Kasumi-1 (cell line): ENCODE results near the gene GGNBP2.
"Not testable (repeated sequence)": the region's sequence is repeated elsewhere in the genome, so short reads cannot be mapped to it uniquely, and the experiment has no call there.

ENCODE experiments used
- DNase-seq, 2 experiments: peaks; one replicate each; lab custom pipeline; 2025; lab: John Stamatoyannopoulos, UW

The GGNBP2 gene

GRCh38 chr17:36544307-36545076 is at the start of gene GGNBP2:
TSS of gene GGNBP2 (plus strand) at chr17:36544919. CDS start at chr17:36545725, 806 bp downstream.
- DNase-seq, result peak; percentile 75 to 84

- DNase-seq, result no peak
These were observed 49.6 kb upstream of the GGNBP2 start for GRCh38 chr17:36495076-36495578.

GRCh38 chr17:36496018-36496789 is 48.5 kb upstream of the GGNBP2 start:
- DNase-seq, result no peak

- DNase-seq, result no peak
These were observed 46.6 kb upstream of the GGNBP2 start for GRCh38 chr17:36498155-36498554.

GRCh38 chr17:36498560-36499300 is 46.0 kb upstream of the GGNBP2 start:
- no peak for DNase-seq

GRCh38 chr17:36500745-36501225 is 43.9 kb upstream of the GGNBP2 start:
- no peak for DNase-seq

GRCh38 chr17:36501351-36501750 is 43.4 kb upstream of the GGNBP2 start:
- no peak for DNase-seq

- DNase-seq, result no peak
These were observed 42.8 kb upstream of the GGNBP2 start for GRCh38 chr17:36501963-36502362.

GRCh38 chr17:36503456-36504155 is 41.1 kb upstream of the GGNBP2 start:
- no peak for DNase-seq

- DNase-seq, result no peak
These were observed 40.6 kb upstream of the GGNBP2 start for GRCh38 chr17:36504156-36504545.

GRCh38 chr17:36505171-36505570 is 39.5 kb upstream of the GGNBP2 start:
- no peak for DNase-seq

- DNase-seq, result no peak
These were observed 38.4 kb upstream of the GGNBP2 start for GRCh38 chr17:36506249-36506826.

- DNase-seq, result no peak
These were observed 37.9 kb upstream of the GGNBP2 start for GRCh38 chr17:36506831-36507230.

GRCh38 chr17:36507266-36507665 is 37.5 kb upstream of the GGNBP2 start:
- DNase-seq, result no peak

- DNase-seq, result not testable (repeated sequence)
These were observed 36.3 kb upstream of the GGNBP2 start for GRCh38 chr17:36508439-36508838.

- DNase-seq, result no peak
These were observed 35.3 kb upstream of the GGNBP2 start for GRCh38 chr17:36509272-36509985.

GRCh38 chr17:36510636-36511035 is 34.1 kb upstream of the GGNBP2 start:
- DNase-seq, result no peak

- DNase-seq, result no peak
These were observed 33.5 kb upstream of the GGNBP2 start for GRCh38 chr17:36511216-36511615.

- no peak for DNase-seq
These were observed 32.1 kb upstream of the GGNBP2 start for GRCh38 chr17:36512641-36513040.

- DNase-seq, result no peak
These were observed 29.9 kb upstream of the GGNBP2 start for GRCh38 chr17:36514856-36515255.

GRCh38 chr17:36515837-36516236 is 28.9 kb upstream of the GGNBP2 start:
- no peak for DNase-seq
